GM18861 (cell line): Measurements from ENCODE around the gene HBA1.
"Not testable (repeated sequence)": the region's sequence is repeated elsewhere in the genome, so short reads cannot be mapped to it uniquely, and the experiment has no call there.

Experiments used
- ATAC-seq: cut with Tn5 transposase; IDR thresholded peaks from one replicate; pipeline ENCODE4 v1.9.1; 2021; ENCODE audit not compliant: unreplicated experiment

HBA1 gene

DNA sequence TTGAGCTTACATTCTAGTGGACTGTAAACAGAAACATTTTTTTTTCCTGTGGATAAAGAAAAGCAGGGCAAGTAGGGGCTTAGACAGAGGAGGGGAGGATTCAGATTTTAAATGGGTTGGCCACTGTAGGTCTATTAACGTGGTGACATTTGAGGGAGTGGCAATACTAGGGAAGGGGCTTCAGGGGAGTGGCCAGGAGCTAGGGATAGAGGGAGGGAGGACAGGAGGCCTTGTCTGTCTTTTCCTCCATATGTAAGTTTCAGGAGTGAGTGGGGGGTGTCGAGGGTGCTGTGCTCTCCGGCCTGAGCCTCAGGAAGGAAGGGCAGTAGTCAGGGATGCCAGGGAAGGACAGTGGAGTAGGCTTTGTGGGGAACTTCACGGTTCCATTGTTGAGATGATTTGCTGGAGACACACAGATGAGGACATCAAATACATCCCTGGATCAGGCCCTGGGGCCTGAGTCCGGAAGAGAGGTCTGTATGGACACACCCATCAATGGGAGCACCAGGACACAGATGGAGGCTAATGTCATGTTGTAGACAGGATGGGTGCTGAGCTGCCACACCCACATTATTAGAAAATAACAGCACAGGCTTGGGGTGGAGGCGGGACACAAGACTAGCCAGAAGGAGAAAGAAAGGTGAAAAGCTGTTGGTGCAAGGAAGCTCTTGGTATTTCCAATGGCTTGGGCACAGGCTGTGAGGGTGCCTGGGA, 17.2 kb upstream of the HBA1 start:
- ATAC-seq, result no peak

DNA sequence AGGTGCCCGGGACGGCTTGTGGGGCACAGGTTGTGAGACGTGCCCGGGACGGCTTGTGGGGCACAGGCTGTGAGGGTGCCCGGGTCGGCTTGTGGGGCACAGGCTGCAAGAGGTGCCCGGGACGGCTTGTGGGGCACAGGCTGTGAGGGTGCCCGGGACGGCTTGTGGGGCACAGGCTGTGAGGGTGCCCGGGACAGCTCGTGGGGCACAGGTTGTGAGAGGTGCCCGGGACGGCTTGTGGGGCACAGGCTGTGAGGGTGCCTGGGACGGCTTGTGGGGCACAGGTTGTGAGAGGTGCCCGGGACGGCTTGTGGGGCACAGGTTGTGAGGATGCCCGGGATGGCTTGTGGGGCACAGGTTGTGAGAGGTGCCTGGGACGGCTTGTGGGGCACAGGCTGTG, 16.2 kb upstream of the HBA1 start:
- not testable (repeated sequence) for ATAC-seq

DNA sequence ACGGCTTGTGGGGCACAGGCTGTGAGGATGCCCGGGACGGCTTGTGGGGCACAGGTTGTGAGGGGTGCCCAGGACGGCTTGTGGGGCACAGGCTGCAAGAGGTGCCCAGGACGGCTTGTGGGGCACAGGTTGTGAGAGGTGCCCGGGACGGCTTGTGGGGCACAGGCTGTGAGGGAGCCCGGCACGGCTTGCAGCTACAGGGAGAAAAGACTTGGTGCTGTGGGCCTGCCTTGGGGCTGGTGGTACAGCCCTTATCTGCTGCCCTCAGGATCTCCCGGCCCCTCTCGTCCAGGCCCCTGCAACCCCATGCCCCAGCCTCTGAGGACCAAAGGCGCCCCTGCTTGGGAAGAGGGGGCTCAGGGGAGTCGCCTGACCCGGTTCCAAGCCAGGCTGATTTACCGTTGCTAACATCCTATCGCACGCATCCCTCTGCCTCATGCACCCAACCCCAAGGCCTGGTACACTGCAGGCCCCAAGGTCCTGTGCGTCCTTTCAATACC, 15.7 kb upstream of the HBA1 start:
- no peak for ATAC-seq

DNA sequence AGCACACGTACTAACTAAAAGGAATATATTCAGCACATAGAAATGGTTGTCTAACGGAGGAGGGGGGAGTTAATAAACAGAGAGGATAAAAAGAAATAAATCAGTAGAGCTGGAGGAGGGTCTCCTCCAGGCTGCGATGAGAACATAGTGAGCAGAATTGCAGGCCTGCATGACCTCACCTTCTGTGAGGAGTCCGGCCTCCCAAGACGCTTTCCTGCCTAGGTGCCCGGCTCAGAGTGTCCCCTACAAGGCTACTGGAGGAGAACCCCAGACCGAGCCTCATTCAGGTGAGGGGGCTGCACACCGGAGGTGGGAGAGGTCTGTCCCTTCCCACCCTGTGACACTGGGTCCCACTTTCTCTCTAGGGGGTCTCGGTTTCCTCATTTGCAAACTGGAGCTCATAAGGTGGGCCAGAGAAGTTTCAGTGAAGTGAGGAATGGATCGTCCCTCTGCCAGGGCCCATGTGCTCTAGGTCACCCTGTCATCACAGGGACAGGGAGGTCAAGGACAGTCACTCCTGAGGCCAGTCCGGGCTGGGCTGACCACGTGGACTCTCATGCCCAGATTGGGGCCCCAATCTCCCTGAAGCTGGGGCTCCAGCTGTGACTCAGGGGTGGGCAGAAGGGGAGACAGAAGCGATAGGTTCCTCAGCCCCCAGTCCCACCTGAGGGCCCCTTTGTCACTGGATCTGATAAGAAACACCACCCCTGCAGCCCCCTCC, 14.0 kb upstream of the HBA1 start:
- ATAC-seq, result no peak

DNA sequence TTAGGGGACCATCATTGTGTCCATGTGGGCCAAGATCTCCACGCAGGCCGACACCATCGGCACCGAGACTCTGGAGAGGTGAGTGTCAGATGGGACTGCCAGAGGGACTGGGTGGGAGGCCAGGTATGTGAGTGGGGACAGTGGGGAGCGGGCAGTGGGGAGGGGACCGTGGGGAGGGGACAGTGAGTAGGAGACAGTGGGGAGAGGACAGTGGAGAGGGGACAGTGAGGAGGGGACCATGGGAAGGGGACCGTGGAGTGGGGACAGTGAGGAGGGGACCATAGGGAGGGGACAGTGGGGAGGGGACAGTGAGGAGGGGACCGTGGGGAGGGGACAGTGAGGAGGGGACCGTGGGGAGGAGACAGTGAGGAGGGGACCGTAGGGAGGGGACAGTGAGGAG, 13.3 kb upstream of the HBA1 start:
- ATAC-seq, result not testable (repeated sequence)

DNA sequence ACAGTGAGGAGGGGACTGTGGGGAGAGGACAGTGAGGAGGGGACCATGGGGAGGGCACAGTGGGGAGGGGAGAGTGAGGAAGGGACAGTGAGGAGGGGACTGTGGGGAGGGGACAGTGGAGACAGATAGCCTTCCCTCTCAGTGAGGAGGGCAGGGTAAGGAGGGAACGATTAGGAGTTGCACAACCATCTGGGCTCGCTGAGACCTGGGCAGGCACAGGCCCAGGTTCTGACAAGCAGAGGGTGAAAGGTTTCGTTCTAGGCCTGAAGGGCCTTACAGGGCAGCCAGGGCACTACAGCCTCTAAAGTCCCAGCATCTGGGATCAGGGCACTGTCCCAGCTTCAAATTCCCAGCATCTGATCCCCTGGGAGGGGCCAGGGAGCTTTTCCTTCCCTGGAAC, 12.8 kb upstream of the HBA1 start:
- ATAC-seq, result not testable (repeated sequence)

DNA sequence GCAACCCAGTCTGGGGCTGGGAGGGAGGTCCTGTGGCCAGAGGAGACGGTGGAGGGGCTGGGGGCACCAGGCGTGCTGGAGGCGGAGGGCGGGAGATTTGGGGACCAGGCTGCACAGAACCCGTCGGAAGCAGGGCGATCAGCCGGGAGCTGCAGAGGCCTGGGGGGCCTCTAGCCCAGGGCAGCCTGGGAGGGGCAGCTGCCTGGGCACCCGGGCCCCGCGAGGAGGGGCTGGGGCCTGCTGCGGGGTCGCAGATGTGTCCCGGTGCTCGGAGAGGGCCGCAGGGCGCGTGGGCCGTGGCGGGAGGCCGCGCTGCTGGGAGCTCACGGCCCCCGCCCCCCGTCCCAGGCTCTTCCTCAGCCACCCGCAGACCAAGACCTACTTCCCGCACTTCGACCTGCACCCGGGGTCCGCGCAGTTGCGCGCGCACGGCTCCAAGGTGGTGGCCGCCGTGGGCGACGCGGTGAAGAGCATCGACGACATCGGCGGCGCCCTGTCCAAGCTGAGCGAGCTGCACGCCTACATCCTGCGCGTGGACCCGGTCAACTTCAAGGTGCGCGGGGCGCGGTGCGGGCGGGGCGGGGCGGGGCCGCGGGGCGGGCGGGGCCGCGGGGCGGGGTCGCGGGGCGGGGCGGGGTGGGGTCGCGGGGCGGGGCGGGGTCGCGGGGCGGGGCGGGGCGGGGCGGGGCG, 12.2 kb upstream of the HBA1 start:
- ATAC-seq, result not testable (repeated sequence)

DNA sequence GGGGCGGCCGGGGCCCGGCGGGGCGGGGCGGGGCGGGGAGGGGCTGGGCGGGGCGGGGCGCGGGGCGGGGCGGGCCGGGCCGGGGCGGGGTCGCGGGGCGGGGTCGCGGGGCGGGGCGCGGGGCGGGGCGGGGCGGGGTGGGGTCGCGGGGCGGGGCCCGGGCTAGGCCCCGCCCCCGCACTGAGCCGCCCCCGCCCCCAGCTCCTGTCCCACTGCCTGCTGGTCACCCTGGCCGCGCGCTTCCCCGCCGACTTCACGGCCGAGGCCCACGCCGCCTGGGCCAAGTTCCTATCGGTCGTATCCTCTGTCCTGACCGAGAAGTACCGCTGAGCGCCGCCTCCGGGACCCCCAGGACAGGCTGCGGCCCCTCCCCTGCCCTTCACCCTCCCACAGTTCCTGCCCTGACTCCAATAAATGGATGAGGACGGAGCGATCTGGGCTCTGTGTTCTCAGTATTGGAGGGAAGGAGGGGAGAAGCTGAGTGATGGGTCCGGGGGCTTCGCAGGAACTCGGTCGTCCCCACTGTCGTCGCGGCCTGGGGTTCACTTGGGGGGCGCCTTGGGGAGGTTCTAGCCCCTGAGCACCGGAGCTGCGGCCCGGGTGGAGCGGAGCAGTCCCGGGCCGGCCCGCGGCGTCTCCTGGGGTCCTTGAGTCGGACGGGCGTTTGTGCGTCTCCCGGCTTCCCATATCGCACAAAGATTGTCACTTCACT, 11.5 kb upstream of the HBA1 start:
- no peak for ATAC-seq

DNA sequence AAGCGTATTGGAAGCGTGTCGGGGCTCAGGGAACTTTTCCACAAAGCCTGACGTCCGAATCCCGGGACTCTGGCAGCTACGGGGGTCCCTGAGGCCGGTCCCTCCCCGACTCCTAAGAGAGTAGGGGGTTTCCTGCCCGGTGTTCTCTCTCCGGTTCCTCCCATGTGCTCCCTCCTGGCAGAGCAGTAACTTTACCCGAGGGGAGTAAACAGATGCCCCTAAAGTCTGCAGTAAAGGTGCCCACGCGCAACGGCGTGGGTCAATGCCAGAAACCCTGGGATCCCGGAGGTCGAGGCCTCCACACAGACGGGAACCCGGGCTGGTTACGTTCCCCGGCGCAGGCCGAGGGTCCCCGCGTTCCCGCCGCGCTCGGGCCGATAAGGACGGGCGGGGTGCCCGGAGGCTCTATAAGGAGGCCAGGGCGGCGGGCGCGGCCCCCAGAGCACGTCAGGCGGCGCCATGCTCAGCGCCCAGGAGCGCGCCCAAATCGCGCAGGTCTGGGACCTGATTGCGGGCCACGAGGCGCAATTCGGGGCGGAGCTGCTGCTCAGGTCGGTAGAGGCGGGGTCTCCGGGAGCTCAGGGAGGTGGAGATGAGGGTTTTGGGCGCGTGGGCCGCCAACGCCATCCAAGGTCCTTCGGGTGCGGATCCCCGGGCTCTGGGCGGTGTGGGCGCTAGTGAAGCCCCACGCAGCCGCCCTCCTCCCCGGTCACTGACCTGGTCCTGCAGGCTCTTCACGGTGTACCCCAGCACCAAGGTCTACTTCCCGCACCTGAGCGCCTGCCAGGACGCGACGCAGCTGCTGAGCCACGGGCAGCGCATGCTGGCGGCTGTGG, 10.7 kb upstream of the HBA1 start, which contains the start of gene HBM:
Gene HBM, plus strand, starts transcription at position 440 of the 836 bp plus-strand sequence. Its CDS starts 20 bp downstream, at position 460.
- no peak for ATAC-seq

DNA sequence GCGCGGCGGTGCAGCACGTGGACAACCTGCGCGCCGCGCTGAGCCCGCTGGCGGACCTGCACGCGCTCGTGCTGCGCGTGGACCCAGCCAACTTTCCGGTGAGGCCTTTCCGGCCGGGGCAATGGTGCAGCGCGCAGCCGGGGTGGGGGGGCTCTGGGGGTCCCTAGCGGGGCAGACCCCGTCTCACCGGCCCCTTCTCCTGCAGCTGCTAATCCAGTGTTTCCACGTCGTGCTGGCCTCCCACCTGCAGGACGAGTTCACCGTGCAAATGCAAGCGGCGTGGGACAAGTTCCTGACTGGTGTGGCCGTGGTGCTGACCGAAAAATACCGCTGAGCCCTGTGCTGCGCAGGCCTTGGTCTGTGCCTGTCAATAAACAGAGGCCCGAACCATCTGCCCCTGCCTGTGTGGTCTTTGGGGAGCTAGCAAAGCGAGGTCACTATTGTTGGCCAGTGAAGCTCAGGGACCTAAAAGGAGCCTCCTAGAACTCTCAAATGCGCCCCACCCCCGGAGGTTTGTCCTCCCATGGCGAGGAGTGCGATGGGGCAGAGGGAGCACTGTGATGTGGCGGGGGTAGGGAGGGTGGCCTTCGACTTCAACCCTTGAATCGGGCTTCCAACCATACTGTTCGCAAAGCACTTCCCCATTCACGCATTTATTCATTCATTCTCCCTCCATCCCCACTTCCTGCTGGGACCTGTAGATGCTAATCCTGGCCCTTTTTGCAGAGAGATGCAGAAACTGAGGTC, 9.9 kb upstream of the HBA1 start:
- no peak for ATAC-seq

DNA sequence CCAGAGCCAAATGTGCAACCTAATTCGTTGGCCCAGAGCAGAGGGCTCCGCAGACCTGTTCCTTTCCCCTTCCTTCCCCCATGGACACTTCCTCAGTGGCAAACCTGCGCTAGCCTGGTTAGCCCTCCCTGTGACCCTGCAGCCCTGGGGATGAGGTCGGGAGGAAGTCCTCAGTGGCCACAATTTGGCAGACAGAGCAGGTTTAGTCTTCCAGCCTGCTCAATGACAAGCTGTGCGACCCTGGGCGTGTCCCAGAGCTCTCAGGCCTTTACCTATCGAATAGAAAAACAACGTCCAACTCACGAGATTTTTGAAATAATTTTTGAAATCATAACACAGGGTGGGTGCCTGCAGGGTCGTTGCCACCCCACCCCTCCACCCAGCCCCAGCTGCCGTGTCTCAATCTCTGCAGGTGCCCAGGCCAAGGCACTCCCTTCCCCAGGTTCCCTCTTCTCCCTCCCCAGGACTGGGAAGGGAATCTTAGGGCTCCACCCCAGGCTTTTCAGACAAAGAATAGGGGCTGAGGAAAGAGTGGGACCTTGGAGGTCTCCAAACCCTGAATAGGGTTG, 9.3 kb upstream of the HBA1 start:
- no peak for ATAC-seq

DNA sequence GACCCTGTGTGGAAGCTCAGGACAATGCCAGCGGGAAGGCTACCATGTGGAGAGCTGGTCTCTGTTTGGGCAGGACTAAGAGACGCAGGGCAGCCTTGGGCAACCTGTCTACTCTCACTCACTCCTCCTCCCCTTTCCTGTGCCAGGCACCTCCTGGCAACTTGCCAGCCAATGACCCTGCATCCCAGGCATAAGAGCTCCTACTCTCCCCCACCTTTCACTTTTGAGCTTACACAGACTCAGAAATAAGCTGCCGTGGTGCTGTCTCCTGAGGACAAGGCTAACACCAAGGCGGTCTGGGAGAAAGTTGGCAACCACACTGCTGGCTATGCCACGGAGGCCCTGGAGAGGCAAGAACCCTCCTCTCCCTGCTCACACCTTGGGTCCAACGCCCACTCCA, 8.1 kb upstream of the HBA1 start:
- no peak for ATAC-seq

DNA sequence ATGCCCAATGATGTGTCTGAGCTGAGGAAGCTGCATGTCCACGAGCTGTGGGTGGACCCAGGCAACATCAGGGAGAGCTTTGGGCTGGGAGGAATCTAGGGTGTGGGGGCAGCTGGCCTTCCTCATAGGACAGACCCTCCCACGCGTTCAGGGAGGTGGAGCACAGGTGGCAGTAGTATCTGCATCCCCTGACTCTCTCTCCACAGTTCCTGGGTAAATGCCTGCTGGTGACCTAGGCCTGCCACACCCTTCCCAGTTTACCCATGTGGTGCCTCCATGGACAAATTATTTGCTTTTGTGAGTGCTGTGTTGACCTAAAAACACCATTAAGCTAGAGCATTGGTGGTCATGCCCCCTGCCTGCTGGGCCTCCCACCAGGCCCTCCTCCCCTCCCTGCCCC, 7.5 kb upstream of the HBA1 start:
- ATAC-seq, result no peak

DNA sequence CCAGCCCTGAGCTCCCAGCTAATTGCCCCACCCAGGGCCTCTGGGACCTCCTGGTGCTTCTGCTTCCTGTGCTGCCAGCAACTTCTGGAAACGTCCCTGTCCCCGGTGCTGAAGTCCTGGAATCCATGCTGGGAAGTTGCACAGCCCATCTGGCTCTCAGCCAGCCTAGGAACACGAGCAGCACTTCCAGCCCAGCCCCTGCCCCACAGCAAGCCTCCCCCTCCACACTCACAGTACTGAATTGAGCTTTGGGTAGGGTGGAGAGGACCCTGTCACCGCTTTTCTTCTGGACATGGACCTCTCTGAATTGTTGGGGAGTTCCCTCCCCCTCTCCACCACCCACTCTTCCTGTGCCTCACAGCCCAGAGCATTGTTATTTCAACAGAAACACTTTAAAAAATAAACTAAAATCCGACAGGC, 6.4 kb upstream of the HBA1 start:
- not testable (repeated sequence) for ATAC-seq

DNA sequence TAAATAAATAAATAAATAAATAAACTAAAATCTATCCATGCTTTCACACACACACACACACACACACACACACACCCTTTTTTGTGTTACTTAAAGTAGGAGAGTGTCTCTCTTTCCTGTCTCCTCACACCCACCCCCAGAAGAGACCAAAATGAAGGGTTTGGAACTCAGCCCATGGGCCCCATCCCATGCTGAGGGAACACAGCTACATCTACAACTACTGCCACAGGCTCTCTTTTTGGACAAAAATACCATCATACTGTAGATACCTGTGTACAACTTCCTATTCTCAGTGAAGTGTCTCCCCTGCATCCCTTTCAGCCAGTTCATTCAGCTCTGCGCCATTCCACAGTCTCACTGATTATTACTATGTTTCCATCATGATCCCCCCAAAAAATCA, 5.7 kb upstream of the HBA1 start:
- ATAC-seq, result no peak

DNA sequence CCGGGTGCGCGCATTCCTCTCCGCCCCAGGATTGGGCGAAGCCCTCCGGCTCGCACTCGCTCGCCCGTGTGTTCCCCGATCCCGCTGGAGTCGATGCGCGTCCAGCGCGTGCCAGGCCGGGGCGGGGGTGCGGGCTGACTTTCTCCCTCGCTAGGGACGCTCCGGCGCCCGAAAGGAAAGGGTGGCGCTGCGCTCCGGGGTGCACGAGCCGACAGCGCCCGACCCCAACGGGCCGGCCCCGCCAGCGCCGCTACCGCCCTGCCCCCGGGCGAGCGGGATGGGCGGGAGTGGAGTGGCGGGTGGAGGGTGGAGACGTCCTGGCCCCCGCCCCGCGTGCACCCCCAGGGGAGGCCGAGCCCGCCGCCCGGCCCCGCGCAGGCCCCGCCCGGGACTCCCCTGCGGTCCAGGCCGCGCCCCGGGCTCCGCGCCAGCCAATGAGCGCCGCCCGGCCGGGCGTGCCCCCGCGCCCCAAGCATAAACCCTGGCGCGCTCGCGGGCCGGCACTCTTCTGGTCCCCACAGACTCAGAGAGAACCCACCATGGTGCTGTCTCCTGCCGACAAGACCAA, 4.0 kb upstream of the HBA1 start, which contains the start of gene HBA2:
Gene HBA2, plus strand, starts transcription at position 503 of the 568 bp plus-strand sequence. Its CDS starts 37 bp downstream, at position 540.
- not testable (repeated sequence) for ATAC-seq

DNA sequence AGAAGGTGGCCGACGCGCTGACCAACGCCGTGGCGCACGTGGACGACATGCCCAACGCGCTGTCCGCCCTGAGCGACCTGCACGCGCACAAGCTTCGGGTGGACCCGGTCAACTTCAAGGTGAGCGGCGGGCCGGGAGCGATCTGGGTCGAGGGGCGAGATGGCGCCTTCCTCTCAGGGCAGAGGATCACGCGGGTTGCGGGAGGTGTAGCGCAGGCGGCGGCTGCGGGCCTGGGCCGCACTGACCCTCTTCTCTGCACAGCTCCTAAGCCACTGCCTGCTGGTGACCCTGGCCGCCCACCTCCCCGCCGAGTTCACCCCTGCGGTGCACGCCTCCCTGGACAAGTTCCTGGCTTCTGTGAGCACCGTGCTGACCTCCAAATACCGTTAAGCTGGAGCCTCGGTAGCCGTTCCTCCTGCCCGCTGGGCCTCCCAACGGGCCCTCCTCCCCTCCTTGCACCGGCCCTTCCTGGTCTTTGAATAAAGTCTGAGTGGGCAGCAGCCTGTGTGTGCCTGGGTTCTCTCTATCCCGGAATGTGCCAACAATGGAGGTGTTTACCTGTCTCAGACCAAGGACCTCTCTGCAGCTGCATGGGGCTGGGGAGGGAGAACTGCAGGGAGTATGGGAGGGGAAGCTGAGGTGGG, 3.1 kb upstream of the HBA1 start:
- ATAC-seq, result not testable (repeated sequence)
